HEK293 (cell line): ENCODE data around the gene STEAP2.

ENCODE experiments used
- CTCF ChIA-PET: fragments of 350-600 bp; formaldehyde crosslinking; extraction: SDS; loops from one replicate; lab custom pipeline; 2021; ENCODE audit warnings: antibody characterized with exemption; lab: Yijun Ruan, JAX
- POLR2A ChIA-PET: fragments of 300-600 bp; formaldehyde crosslinking; extraction: SDS; loops from one replicate; lab custom pipeline; 2020; ENCODE audit warnings: antibody characterized with exemption, inconsistent platforms; lab: Yijun Ruan, JAX
- H3K27ac ChIP-seq: fragments of 200-500 bp; sonication (Bioruptor generic); 2 replicates; pipeline ENCODE4 v1.5.1; 2014; ENCODE audit warnings: low read depth, low read length, control low read depth, inconsistent platforms; ENCODE audit errors: extremely low read depth
- H3K36me3 ChIP-seq, 2 experiments: fragments of 200-500 bp in 1 of 2; sonication (Bioruptor generic) in 1 of 2; 1 replicate in 1 of 2; 2 replicates in 1 of 2; pipeline ENCODE4 v1.5.1; 2014 to 2017; ENCODE audit warnings: inconsistent platforms in 2 of 2, low read length in 2 of 2; ENCODE audit not compliant: control insufficient read depth in 2 of 2, insufficient read depth in 1 of 2
- H3K4me1 ChIP-seq: fragments of 200-500 bp; sonication (Bioruptor generic); 2 replicates; pipeline ENCODE4 v1.5.1; 2014; ENCODE audit warnings: mild to moderate bottlenecking, low read length, inconsistent platforms; ENCODE audit not compliant: control insufficient read depth, insufficient read depth
- H3K4me3 ChIP-seq: 2 replicates; pipeline ENCODE4 v1.5.1; 2011; ENCODE audit warnings: low read depth, mild to moderate bottlenecking, control low read depth, low read length, moderate library complexity
- H3K9me3 ChIP-seq: fragments of 200-500 bp; sonication (Bioruptor generic); 2 replicates; pipeline ENCODE4 v1.5.1; 2014; ENCODE audit warnings: low read depth, low read length, inconsistent platforms; ENCODE audit not compliant: control insufficient read depth, insufficient read depth
- BCL11A ChIP-seq: fragments of 450-650 bp; formaldehyde crosslinking; IDR thresholded peaks from 2 replicates; pipeline ENCODE4 v1.5.1; 2016; ENCODE audit warnings: low read depth, missing biosample characterization, missing genetic modification characterization
- ELK4 ChIP-seq: IDR thresholded peaks from 2 replicates; pipeline ENCODE4 v1.6.1; 2011; ENCODE audit warnings: mild to moderate bottlenecking, low read depth, low read length, borderline replicate concordance
- FEZF1 ChIP-seq: fragments of 450-650 bp; formaldehyde crosslinking; IDR thresholded peaks from 2 replicates; pipeline ENCODE4 v1.5.1; 2016; ENCODE audit warnings: missing biosample characterization, missing genetic modification characterization
- GLI2 ChIP-seq: fragments of 450-650 bp; formaldehyde crosslinking; IDR thresholded peaks from 2 replicates; pipeline ENCODE4; 2017; ENCODE audit warnings: missing biosample characterization, missing genetic modification characterization, low read depth, borderline replicate concordance
- MYNN ChIP-seq: fragments of 450-650 bp; formaldehyde crosslinking; IDR thresholded peaks from 2 replicates; pipeline ENCODE4 v1.5.1; 2016; ENCODE audit warnings: missing biosample characterization, missing genetic modification characterization, borderline replicate concordance
- REST ChIP-seq: fragments of 450-650 bp; formaldehyde crosslinking; IDR thresholded peaks from 2 replicates; pipeline ENCODE4 v1.5.1; 2016; ENCODE audit warnings: missing biosample characterization, missing genetic modification characterization
- ZBTB7A ChIP-seq: fragments of 450-650 bp; formaldehyde crosslinking; IDR thresholded peaks from 2 replicates; pipeline ENCODE4 v1.5.1; 2016; ENCODE audit warnings: low read depth, missing biosample characterization, missing genetic modification characterization
- ZIC2 ChIP-seq: fragments of 450-650 bp; formaldehyde crosslinking; IDR thresholded peaks from 2 replicates; pipeline ENCODE4 v1.5.1; 2016; ENCODE audit warnings: missing biosample characterization, missing genetic modification characterization
- ZNF121 ChIP-seq: fragments of 450-650 bp; formaldehyde crosslinking; IDR thresholded peaks from 2 replicates; pipeline ENCODE4 v1.5.1; 2016; ENCODE audit warnings: missing biosample characterization, missing genetic modification characterization
- ZNF132 ChIP-seq: fragments of 450-650 bp; formaldehyde crosslinking; IDR thresholded peaks from 2 replicates; pipeline ENCODE4 v1.5.1; 2017; ENCODE audit warnings: missing biosample characterization, missing genetic modification characterization, borderline replicate concordance
- ZNF248 ChIP-seq: fragments of 450-650 bp; formaldehyde crosslinking; IDR thresholded peaks from 2 replicates; pipeline ENCODE4 v1.5.1; 2017; ENCODE audit warnings: missing biosample characterization, missing genetic modification characterization
- ZNF449 ChIP-seq: fragments of 450-650 bp; formaldehyde crosslinking; IDR thresholded peaks from 2 replicates; pipeline ENCODE4 v1.5.1; 2017; ENCODE audit warnings: missing biosample characterization, mild to moderate bottlenecking, missing genetic modification characterization, moderate library complexity
- ZNF513 ChIP-seq: fragments of 450-650 bp; IDR thresholded peaks from 2 replicates; pipeline ENCODE4 v1.5.1; 2018; ENCODE audit warnings: missing biosample characterization, missing genetic modification characterization
- ZNF596 ChIP-seq: fragments of 450-650 bp; IDR thresholded peaks from 2 replicates; pipeline ENCODE4 v1.5.0; 2018; ENCODE audit warnings: missing biosample characterization, mild to moderate bottlenecking, missing genetic modification characterization, moderate library complexity
- ZNF610 ChIP-seq: fragments of 450-650 bp; formaldehyde crosslinking; IDR thresholded peaks from 2 replicates; pipeline ENCODE4 v1.5.1; 2016; ENCODE audit warnings: missing biosample characterization, missing genetic modification characterization, borderline replicate concordance
- ZNF626 ChIP-seq: fragments of 450-650 bp; sonication (Bioruptor Pico); formaldehyde crosslinking; IDR thresholded peaks from 2 replicates; pipeline ENCODE4 v1.5.1; 2018; ENCODE audit warnings: missing biosample characterization, missing genetic modification characterization, inconsistent platforms
- ZNF658 ChIP-seq: fragments of 450-650 bp; formaldehyde crosslinking; IDR thresholded peaks from 2 replicates; pipeline ENCODE4; 2016; ENCODE audit warnings: missing biosample characterization, missing genetic modification characterization
- ZNF664 ChIP-seq: fragments of 450-650 bp; formaldehyde crosslinking; IDR thresholded peaks from 2 replicates; pipeline ENCODE4 v1.5.1; 2016; ENCODE audit warnings: missing biosample characterization, missing genetic modification characterization
- ZNF707 ChIP-seq: fragments of 450-650 bp; formaldehyde crosslinking; IDR thresholded peaks from 2 replicates; pipeline ENCODE4 v1.5.1; 2016; ENCODE audit warnings: missing biosample characterization, missing genetic modification characterization
- ZNF785 ChIP-seq: fragments of 450-650 bp; formaldehyde crosslinking; IDR thresholded peaks from 2 replicates; pipeline ENCODE4 v1.5.1; 2016; ENCODE audit warnings: missing biosample characterization, missing genetic modification characterization
- ZNF791 ChIP-seq: fragments of 450-650 bp; formaldehyde crosslinking; IDR thresholded peaks from 2 replicates; pipeline ENCODE4 v1.5.1; 2016; ENCODE audit warnings: missing biosample characterization, missing genetic modification characterization

Gene STEAP2

GRCh38 chr7:90272242-90272641, 60.7 kb downstream of the STEAP2 start (continued):
- TF ChIP-seq REST (tag by site-specific recombination) = no peak

GRCh38 chr7:90274161-90274560, 62.6 kb downstream of the STEAP2 start:
- H3K36me3 ChIP-seq = no peaks in the 10 kb centered on the region
- ChIA-PET CTCF (no interaction called here), POLR2A (no interaction called here)
- no peak overlapping the region for H3K27ac ChIP-seq
- no peaks in the 10 kb centered on the region for H3K4me1 ChIP-seq
- H3K9me3 ChIP-seq = no peaks in the 10 kb centered on the region
- TF ChIP-seq BCL11A (tag by site-specific recombination) (no peak), ZNF248 (no peak), ZBTB7A (tag by site-specific recombination) (no peak), ZNF785 (tag by site-specific recombination) (no peak), MYNN (tag by site-specific recombination) (no peak)
- no peak overlapping the region for H3K4me3 ChIP-seq

GRCh38 chr7:90276033-90276728, 64.6 kb downstream of the STEAP2 start:
- H3K9me3 ChIP-seq = no peaks in the 10 kb centered on the region
- no peaks in the 10 kb centered on the region for H3K36me3 ChIP-seq
- H3K27ac ChIP-seq = no peak overlapping the region
- ChIA-PET POLR2A (no interaction called here), CTCF (interaction anchor here (0.8 kb wide), 1 partner anchor 16 kb away, joined by 6 read pairs; no protein-coding TSS in a partner anchor)
- no peak overlapping the region for H3K4me3 ChIP-seq
- no peaks in the 10 kb centered on the region for H3K4me1 ChIP-seq
- no peak for TF ChIP-seq ZNF664 (tag by site-specific recombination)
- TF ChIP-seq ZNF121 = no peak
- TF ChIP-seq FEZF1 (tag by site-specific recombination) = no peak
- TF ChIP-seq ZNF626 (tag by site-specific recombination) = no peak
- no peak for TF ChIP-seq GLI2
- TF ChIP-seq ZNF791 = no peak
- no peak for TF ChIP-seq ELK4
- TF ChIP-seq ZNF513 (tag by site-specific recombination) = no peak
- no peak for TF ChIP-seq ZNF132 (tag by site-specific recombination)
- no peak for TF ChIP-seq BCL11A (tag by site-specific recombination)
- TF ChIP-seq ZIC2 (tag by site-specific recombination) = no peak
- TF ChIP-seq ZNF610 (tag by site-specific recombination) = no peak
- no peak for TF ChIP-seq ZNF707 (tag by site-specific recombination)
- TF ChIP-seq ZNF596 = no peak
- no peak for TF ChIP-seq ZNF658 (tag by site-specific recombination)
- no peak for TF ChIP-seq ZNF449 (tag by site-specific recombination)
